Inflammatory macrophage treated with lipopolysaccharide for 4 hours (primary cell): ENCODE results near the gene CYTH3.
"Not testable (repeated sequence)": the region's sequence is repeated elsewhere in the genome, so short reads cannot be mapped to it uniquely, and the experiment has no call there.

ENCODE experiments used
- DNase-seq: peaks from one replicate; pipeline ENCODE4 v3.0.0-alpha.2; 2020

The CYTH3 gene

GRCh38 chr7:6256109-6256483, 16.3 kb downstream of the CYTH3 start:
- peak; percentile 20 for DNase-seq

- DNase-seq = no peak
Observed at GRCh38 chr7:6254866-6255265, 17.6 kb downstream of the CYTH3 start.

GRCh38 chr7:6252748-6253147, 19.7 kb downstream of the CYTH3 start:
- no peak for DNase-seq

- DNase-seq = no peak
Observed at GRCh38 chr7:6252341-6252746, 20.1 kb downstream of the CYTH3 start.

- DNase-seq = no peak
Observed at GRCh38 chr7:6251653-6252052, 20.8 kb downstream of the CYTH3 start.

- DNase-seq = no peak
Observed at GRCh38 chr7:6250364-6250833, 22.0 kb downstream of the CYTH3 start.

- DNase-seq = no peak
Observed at GRCh38 chr7:6249043-6249442, 23.4 kb downstream of the CYTH3 start.

GRCh38 chr7:6248581-6248980, 23.8 kb downstream of the CYTH3 start:
- peak; percentile 59 for DNase-seq

GRCh38 chr7:6246251-6246917, 26.0 kb downstream of the CYTH3 start:
- no peak for DNase-seq

- DNase-seq = no peak
Observed at GRCh38 chr7:6244021-6244420, 28.4 kb downstream of the CYTH3 start.

- DNase-seq = no peak
Observed at GRCh38 chr7:6243168-6243567, 29.3 kb downstream of the CYTH3 start.

- DNase-seq = no peak
Observed at GRCh38 chr7:6242561-6242960, 29.9 kb downstream of the CYTH3 start.

- no peak for DNase-seq
Observed at GRCh38 chr7:6241607-6241973, 30.8 kb downstream of the CYTH3 start.

- DNase-seq = no peak
Observed at GRCh38 chr7:6238309-6238925, 34.0 kb downstream of the CYTH3 start.

- no peak for DNase-seq
Observed at GRCh38 chr7:6237730-6238129, 34.7 kb downstream of the CYTH3 start.

- DNase-seq = no peak
Observed at GRCh38 chr7:6237011-6237410, 35.4 kb downstream of the CYTH3 start.

GRCh38 chr7:6235029-6235871, 37.2 kb downstream of the CYTH3 start:
- DNase-seq = no peak

GRCh38 chr7:6234384-6234783, 38.0 kb downstream of the CYTH3 start:
- peak; percentile 18 for DNase-seq

- DNase-seq = peak; percentile 86
Observed at GRCh38 chr7:6232534-6232933, 39.9 kb downstream of the CYTH3 start.

- DNase-seq = peak; percentile 50
Observed at GRCh38 chr7:6232116-6232515, 40.3 kb downstream of the CYTH3 start.

- DNase-seq = no peak
Observed at GRCh38 chr7:6231184-6231583, 41.2 kb downstream of the CYTH3 start.

GRCh38 chr7:6229284-6229683, 43.1 kb downstream of the CYTH3 start:
- DNase-seq = not testable (repeated sequence)

GRCh38 chr7:6228361-6229229, 43.8 kb downstream of the CYTH3 start:
- peak; percentile 51 for DNase-seq
